Activated CD8-positive, alpha-beta memory T cell treated with anti-CD3 and anti-CD28 coated beads, Interleukin-2, amount 10 ng/mL, durations not matched to agents 7 days and 5 days (primary cell): Measurements from ENCODE around the gene MAN1B1. TPM values are rescaled to one million over a fixed set of nuclear protein-coding genes. Genes with fewer than 3 reads are reported as not detected.

Experiments used
- ATAC-seq: fragments of 150-1000 bp; cut with Tn5 transposase; one replicate; pipeline ENCODE4 v1.10.0; 2021; ENCODE audit warnings: moderate library complexity
- CTCF ChIA-PET: fragments of 350-600 bp; sonication (Branson Sonifier 250); formaldehyde crosslinking; loops from one replicate; lab custom pipeline; 2021; ENCODE audit warnings: antibody characterized with exemption; lab: Charles Lee
- DNase-seq: peaks from one replicate; pipeline ENCODE4 v3.0.0-alpha.2; 2020
- H3K27ac Mint-ChIP-seq: one replicate; pipeline ENCODE4 v1.8.0; 2021; ENCODE audit warnings: mild to moderate bottlenecking, mixed read lengths
- H3K27me3 Mint-ChIP-seq: one replicate; pipeline ENCODE4 v1.8.0; 2021; ENCODE audit warnings: mixed read lengths
- H3K36me3 Mint-ChIP-seq: one replicate; pipeline ENCODE4 v1.8.0; 2021; ENCODE audit warnings: mild to moderate bottlenecking, mixed read lengths
- H3K4me1 Mint-ChIP-seq: one replicate; pipeline ENCODE4 v1.8.0; 2021; ENCODE audit warnings: mixed read lengths
- H3K4me3 Mint-ChIP-seq: one replicate; pipeline ENCODE4 v1.8.0; 2021; ENCODE audit warnings: mild to moderate bottlenecking, moderate library complexity, mixed read lengths
- H3K9me3 Mint-ChIP-seq: one replicate; pipeline ENCODE4 v1.8.0; 2022; ENCODE audit warnings: low read depth, mixed read lengths
- total RNA-seq, 2 experiments: library from RNA; stranded (reverse); gene quantifications; one replicate each; pipeline ENCODE4 v1.2.3, GENCODE V29; 2021

MAN1B1 gene
- total RNA-seq, 2 experiments from 2014 or later = 43.8 to 60.6 TPM

- CTCF ChIA-PET = interaction anchor here (0.6 to 10.6 kb wide), 18 partner anchors 8 to 360 kb away, joined by 3 to 138 read pairs (median 6); partner anchors contain the start of genes ABCA2, DPP7, NPDC1 and RNF224
- Mint-ChIP-seq H3K27ac (peak overlapping the region; percentile 89), H3K36me3 (peaks cover 9% of the 10 kb centered on the region), H3K9me3 (no peaks in the 10 kb centered on the region), H3K27me3 (no peaks in the 10 kb centered on the region), H3K4me3 (peak overlapping the region; percentile 82), H3K4me1 (peaks cover 43% of the 10 kb centered on the region)
- DNase-seq (peak; percentile 64), ATAC-seq (no peak)
Observed at GRCh38 chr9:137087409-137087925, 682 bp downstream of the MAN1B1 start.

GRCh38 chr9:137088121-137088520 is 1.3 kb downstream of the MAN1B1 start:
- no peak for ATAC-seq
- Mint-ChIP-seq H3K27ac (peak overlapping the region; percentile 89), H3K36me3 (peaks cover 14% of the 10 kb centered on the region), H3K4me1 (peaks cover 48% of the 10 kb centered on the region), H3K9me3 (no peaks in the 10 kb centered on the region), H3K4me3 (peak overlapping the region; percentile 82), H3K27me3 (no peaks in the 10 kb centered on the region)
- DNase-seq = no peak
- CTCF ChIA-PET = interaction anchor here (0.9 to 10.6 kb wide), 7 partner anchors 8 to 361 kb away, joined by 3 to 138 read pairs (median 12); partner anchors contain the start of genes NPDC1 and SAPCD2

GRCh38 chr9:137089232-137089947 is 2.6 kb downstream of the MAN1B1 start:
- Mint-ChIP-seq H3K4me1 (peaks cover 47% of the 10 kb centered on the region), H3K4me3 (no peak overlapping the region), H3K27me3 (no peaks in the 10 kb centered on the region), H3K9me3 (no peaks in the 10 kb centered on the region), H3K27ac (no peak overlapping the region), H3K36me3 (peaks cover 16% of the 10 kb centered on the region)
- CTCF ChIA-PET = interaction anchor here (0.8 to 10.6 kb wide), 5 partner anchors 21 to 151 kb away, joined by 3 to 138 read pairs (median 3); partner anchors contain the start of genes DPP7, SAPCD2 and TUBB4B
- DNase-seq = no peak
- no peak for ATAC-seq

GRCh38 chr9:137095664-137096517 is 9.1 kb downstream of the MAN1B1 start:
- peak; percentile 95 for DNase-seq
- Mint-ChIP-seq H3K27ac (peak overlapping the region; percentile 97), H3K4me3 (peak overlapping the region; percentile 85), H3K27me3 (no peaks in the 10 kb centered on the region), H3K4me1 (peaks cover 30% of the 10 kb centered on the region), H3K9me3 (no peaks in the 10 kb centered on the region), H3K36me3 (peaks cover 32% of the 10 kb centered on the region)
- peak; percentile 98 for ATAC-seq
- CTCF ChIA-PET = interaction anchor here (0.6 to 3.8 kb wide), 29 partner anchors 8 to 349 kb away, joined by 3 to 45 read pairs (median 6); partner anchors contain the start of genes AJM1, CYSRT1, DPP7 and MAN1B1

DNA sequence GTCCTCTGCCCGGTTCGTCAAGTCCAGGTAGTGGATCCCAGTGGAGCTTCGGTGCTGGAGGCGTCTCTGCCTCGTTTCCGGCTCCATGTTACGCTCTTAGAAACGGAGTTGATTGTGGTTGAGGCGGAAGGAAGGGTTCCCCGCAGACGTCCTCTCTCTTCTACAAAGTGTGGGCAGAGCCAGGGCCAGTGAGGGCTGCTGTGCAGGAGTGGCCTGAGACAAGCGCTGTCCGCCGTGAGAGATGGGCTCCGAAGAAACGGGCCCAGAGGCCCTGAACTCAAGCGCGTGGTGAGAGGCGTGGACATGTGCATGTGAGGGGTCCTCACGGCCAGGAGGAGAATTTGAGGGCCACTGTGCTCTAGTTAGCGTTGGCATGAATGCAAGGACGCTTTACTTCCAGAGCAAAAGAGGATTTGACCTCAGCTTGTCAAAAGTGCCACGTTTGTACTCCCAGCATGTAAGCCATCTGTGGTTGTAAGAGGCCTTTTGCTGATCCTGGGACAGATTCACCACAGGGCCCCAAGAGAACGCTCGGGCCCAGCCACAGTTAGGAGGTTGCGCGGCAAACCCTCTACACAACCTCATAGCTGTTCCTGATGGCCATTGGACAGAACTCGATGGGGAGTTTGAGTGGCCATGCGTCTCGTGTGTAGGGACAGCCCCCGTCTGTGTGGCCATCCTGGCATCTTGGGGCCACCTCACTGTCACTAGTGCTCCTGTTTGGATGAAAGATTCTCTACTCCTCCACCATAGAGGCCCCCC is 10.2 kb downstream of the MAN1B1 start:
- Mint-ChIP-seq H3K4me3 (peak overlapping the region; percentile 85), H3K27me3 (no peaks in the 10 kb centered on the region), H3K36me3 (peaks cover 29% of the 10 kb centered on the region), H3K9me3 (no peaks in the 10 kb centered on the region), H3K4me1 (peaks cover 30% of the 10 kb centered on the region), H3K27ac (peak overlapping the region; percentile 97)
- CTCF ChIA-PET = interaction anchor here (1.0 to 3.8 kb wide), 12 partner anchors 10 to 348 kb away, joined by 3 to 45 read pairs (median 9); partner anchors contain the start of genes CYSRT1, DPP7, MAN1B1 and RNF208
- ATAC-seq = no peak
- DNase-seq = no peak

- Mint-ChIP-seq H3K27me3 (no peaks in the 10 kb centered on the region), H3K27ac (no peak overlapping the region), H3K4me1 (peaks cover 25% of the 10 kb centered on the region), H3K9me3 (no peaks in the 10 kb centered on the region), H3K36me3 (peaks cover 21% of the 10 kb centered on the region), H3K4me3 (no peak overlapping the region)
- DNase-seq = no peak
- no peak for ATAC-seq
- CTCF ChIA-PET = interaction anchor here (3.2 to 3.8 kb wide), 2 partner anchors 16 to 29 kb away, joined by 23 to 45 read pairs; partner anchors contain the start of genes DPP7 and SAPCD2
Observed at GRCh38 chr9:137097761-137098462, 11.1 kb downstream of the MAN1B1 start.

- Mint-ChIP-seq H3K27ac (no peak overlapping the region), H3K9me3 (peaks cover 5% of the 10 kb centered on the region), H3K4me1 (peaks cover 19% of the 10 kb centered on the region), H3K4me3 (no peak overlapping the region), H3K36me3 (peaks cover 20% of the 10 kb centered on the region), H3K27me3 (no peaks in the 10 kb centered on the region)
- DNase-seq (no peak), ATAC-seq (no peak)
- CTCF ChIA-PET = no interaction called here
Observed at GRCh38 chr9:137099231-137099630, 12.4 kb downstream of the MAN1B1 start.

- Mint-ChIP-seq H3K4me1 (no peaks in the 10 kb centered on the region), H3K27me3 (no peaks in the 10 kb centered on the region), H3K4me3 (no peak overlapping the region), H3K36me3 (peaks cover 14% of the 10 kb centered on the region), H3K9me3 (peaks cover 5% of the 10 kb centered on the region), H3K27ac (no peak overlapping the region)
- DNase-seq = no peak
- no peak for ATAC-seq
- CTCF ChIA-PET = interaction anchor here (1.7 kb wide), 1 partner anchor 7 kb away, joined by 5 read pairs; no protein-coding TSS in a partner anchor
Observed at GRCh38 chr9:137103206-137103999, 16.6 kb downstream of the MAN1B1 start.

GRCh38 chr9:137105814-137106661 is 19.3 kb downstream of the MAN1B1 start:
- peaks cover 5% of the 10 kb centered on the region for H3K9me3 Mint-ChIP-seq
- H3K27me3 Mint-ChIP-seq = no peaks in the 10 kb centered on the region
- H3K27ac Mint-ChIP-seq = no peak overlapping the region
- peaks cover 12% of the 10 kb centered on the region for H3K36me3 Mint-ChIP-seq
- CTCF ChIA-PET = interaction anchor here (0.9 to 2.4 kb wide), 5 partner anchors 10 to 163 kb away, joined by 3 to 9 read pairs (median 4); partner anchors contain the start of gene TUBB4B
- no peaks in the 10 kb centered on the region for H3K4me1 Mint-ChIP-seq
- no peak overlapping the region for H3K4me3 Mint-ChIP-seq
- no peak for DNase-seq
- ATAC-seq = no peak

GRCh38 chr9:137106662-137107250 is 20.0 kb downstream of the MAN1B1 start:
- CTCF ChIA-PET = interaction anchor here (1.1 to 2.4 kb wide), 5 partner anchors 11 to 128 kb away, joined by 3 to 9 read pairs (median 5); partner anchors contain the start of gene SAPCD2
- Mint-ChIP-seq H3K4me3 (no peak overlapping the region), H3K36me3 (peaks cover 12% of the 10 kb centered on the region), H3K27me3 (no peaks in the 10 kb centered on the region), H3K4me1 (no peaks in the 10 kb centered on the region), H3K9me3 (peaks cover 5% of the 10 kb centered on the region), H3K27ac (no peak overlapping the region)
- DNase-seq (no peak), ATAC-seq (no peak)
